ENCODE data around the gene NPTN.

NPTN gene

DNA sequence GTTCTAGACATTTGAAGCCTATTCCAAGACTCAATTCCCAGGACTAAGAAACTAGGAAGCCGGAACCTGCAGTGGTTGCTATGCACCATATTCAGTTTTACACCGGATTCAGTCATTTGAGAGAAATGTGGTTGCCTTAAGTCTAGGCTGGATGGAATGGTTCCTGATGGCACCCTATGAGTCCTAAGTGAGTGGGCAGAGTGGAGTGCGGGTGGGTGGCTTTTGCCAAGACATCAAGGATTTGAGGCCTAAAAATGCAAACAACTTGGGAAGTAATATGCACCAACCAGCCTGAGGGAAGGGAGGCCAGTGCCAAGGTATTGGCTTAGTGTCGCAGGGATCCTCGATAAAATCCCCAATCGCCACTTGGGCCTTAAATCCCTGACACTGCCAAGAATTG lies 46.8 kb upstream of the NPTN start:
- no peak for TF ChIP-seq SIN3A (IDR thresholded peaks at IDR 0.05; ENCODE audit: borderline replicate concordance, insufficient read depth, low read length)
- TF ChIP-seq FOXP2 (optimal IDR thresholded peaks at IDR 0.05; ENCODE audit: borderline replicate concordance, extremely low read depth, extremely low read length, insufficient read depth), result no peak
- TF ChIP-seq, protein P1, sequence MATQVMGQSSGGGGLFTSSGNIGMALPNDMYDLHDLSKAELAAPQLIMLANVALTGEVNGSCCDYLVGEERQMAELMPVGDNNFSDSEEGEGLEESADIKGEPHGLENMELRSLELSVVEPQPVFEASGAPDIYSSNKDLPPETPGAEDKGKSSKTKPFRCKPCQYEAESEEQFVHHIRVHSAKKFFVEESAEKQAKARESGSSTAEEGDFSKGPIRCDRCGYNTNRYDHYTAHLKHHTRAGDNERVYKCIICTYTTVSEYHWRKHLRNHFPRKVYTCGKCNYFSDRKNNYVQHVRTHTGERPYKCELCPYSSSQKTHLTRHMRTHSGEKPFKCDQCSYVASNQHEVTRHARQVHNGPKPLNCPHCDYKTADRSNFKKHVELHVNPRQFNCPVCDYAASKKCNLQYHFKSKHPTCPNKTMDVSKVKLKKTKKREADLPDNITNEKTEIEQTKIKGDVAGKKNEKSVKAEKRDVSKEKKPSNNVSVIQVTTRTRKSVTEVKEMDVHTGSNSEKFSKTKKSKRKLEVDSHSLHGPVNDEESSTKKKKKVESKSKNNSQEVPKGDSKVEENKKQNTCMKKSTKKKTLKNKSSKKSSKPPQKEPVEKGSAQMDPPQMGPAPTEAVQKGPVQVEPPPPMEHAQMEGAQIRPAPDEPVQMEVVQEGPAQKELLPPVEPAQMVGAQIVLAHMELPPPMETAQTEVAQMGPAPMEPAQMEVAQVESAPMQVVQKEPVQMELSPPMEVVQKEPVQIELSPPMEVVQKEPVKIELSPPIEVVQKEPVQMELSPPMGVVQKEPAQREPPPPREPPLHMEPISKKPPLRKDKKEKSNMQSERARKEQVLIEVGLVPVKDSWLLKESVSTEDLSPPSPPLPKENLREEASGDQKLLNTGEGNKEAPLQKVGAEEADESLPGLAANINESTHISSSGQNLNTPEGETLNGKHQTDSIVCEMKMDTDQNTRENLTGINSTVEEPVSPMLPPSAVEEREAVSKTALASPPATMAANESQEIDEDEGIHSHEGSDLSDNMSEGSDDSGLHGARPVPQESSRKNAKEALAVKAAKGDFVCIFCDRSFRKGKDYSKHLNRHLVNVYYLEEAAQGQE (IDR thresholded peaks at IDR 0.05; ENCODE audit: insufficient read depth in 1 of 2, low read depth in 2 of 2, low read length in 2 of 2), result no peak
- TF ChIP-seq POLR2AphosphoS5 (IDR thresholded peaks at IDR 0.05; ENCODE audit: low read depth, low read length), result no peak
- TF ChIP-seq TAF1 (IDR thresholded peaks at IDR 0.05; ENCODE audit: borderline replicate concordance, insufficient read depth, low read length), result no peak

DNA sequence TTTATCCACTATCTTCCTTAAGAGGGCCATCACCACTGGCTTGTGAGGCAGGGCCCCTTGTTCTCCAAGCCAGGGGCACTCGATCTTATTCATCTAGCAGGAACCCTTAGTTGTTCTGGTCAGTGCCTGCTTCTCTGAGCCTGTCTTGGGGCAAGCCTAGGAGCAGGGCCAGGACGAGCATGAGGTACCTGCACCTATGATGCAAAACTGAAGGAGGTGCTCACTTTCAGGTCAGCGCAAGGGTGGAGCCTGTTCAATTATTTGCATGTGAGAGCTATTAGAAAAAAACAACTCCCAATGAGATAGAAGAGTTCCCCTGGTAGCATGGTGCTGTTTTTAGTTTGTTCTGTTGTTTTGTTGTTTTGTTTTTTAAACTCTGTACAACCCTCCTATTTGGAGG lies 46.0 kb upstream of the NPTN start:
- TF ChIP-seq, protein P1 (IDR thresholded peaks at IDR 0.05; ENCODE audit: insufficient read depth in 1 of 2, low read depth in 2 of 2, low read length in 2 of 2), result no peak
- TF ChIP-seq POLR2AphosphoS5 (IDR thresholded peaks at IDR 0.05; ENCODE audit: low read depth, low read length), result no peak
- no peak for TF ChIP-seq TAF1 (IDR thresholded peaks at IDR 0.05; ENCODE audit: borderline replicate concordance, insufficient read depth, low read length)
- no peak for TF ChIP-seq FOXP2 (optimal IDR thresholded peaks at IDR 0.05; ENCODE audit: borderline replicate concordance, extremely low read depth, extremely low read length, insufficient read depth)
- no peak for TF ChIP-seq SIN3A (IDR thresholded peaks at IDR 0.05; ENCODE audit: borderline replicate concordance, insufficient read depth, low read length)

DNA sequence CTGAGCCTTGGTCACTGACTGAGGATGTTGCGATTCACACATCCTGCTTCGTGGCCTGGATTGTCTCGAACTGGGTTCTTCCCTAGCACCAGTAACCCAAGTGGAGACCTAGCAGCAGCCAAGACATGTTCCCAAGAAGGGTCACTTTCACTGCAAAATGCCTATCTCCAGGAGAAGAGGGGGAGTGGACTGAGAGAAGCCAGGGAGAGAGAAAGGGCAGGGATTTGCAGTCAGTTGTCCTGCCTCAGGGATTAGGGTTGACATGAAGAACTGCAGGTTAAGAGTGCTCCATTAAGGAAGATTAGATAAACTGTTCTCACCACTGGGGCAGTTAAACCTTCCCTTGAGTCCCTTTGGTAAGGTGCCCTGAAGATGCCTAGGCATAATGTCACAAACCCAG lies 45.3 kb upstream of the NPTN start:
- no peak for TF ChIP-seq POLR2AphosphoS5 (IDR thresholded peaks at IDR 0.05; ENCODE audit: low read depth, low read length)
- no peak for TF ChIP-seq SIN3A (IDR thresholded peaks at IDR 0.05; ENCODE audit: borderline replicate concordance, insufficient read depth, low read length)
- TF ChIP-seq, protein P1 (IDR thresholded peaks at IDR 0.05; ENCODE audit: insufficient read depth in 1 of 2, low read depth in 2 of 2, low read length in 2 of 2), result no peak
- no peak for TF ChIP-seq TAF1 (IDR thresholded peaks at IDR 0.05; ENCODE audit: borderline replicate concordance, insufficient read depth, low read length)
- no peak for TF ChIP-seq FOXP2 (optimal IDR thresholded peaks at IDR 0.05; ENCODE audit: borderline replicate concordance, extremely low read depth, extremely low read length, insufficient read depth)

DNA sequence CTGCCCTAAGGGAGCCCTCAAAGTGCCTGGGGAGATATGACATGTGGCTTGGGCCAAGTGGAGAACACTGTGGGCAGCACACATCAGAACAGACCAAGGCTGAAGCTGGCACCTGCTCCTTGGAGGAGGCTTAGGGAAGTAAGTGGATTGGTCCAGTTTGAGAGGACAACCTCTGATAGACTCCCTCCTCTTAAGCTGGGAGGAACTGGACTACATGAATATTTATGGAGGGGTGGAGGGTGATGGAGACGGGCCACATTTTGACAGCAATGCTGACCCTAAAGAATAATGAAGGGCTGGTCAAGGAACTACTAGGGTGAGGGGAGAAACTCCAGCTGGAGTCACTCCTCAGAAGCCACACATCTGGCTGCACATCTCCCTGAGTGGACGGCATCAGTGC lies 44.5 kb upstream of the NPTN start:
- TF ChIP-seq SIN3A (IDR thresholded peaks at IDR 0.05; ENCODE audit: borderline replicate concordance, insufficient read depth, low read length) (no peak), POLR2AphosphoS5 (IDR thresholded peaks at IDR 0.05; ENCODE audit: low read depth, low read length) (no peak), FOXP2 (optimal IDR thresholded peaks at IDR 0.05; ENCODE audit: borderline replicate concordance, extremely low read depth, extremely low read length, insufficient read depth) (no peak), TAF1 (IDR thresholded peaks at IDR 0.05; ENCODE audit: borderline replicate concordance, insufficient read depth, low read length) (no peak)
- TF ChIP-seq, protein P1 (IDR thresholded peaks at IDR 0.05; ENCODE audit: insufficient read depth in 1 of 2, low read depth in 2 of 2, low read length in 2 of 2), result no peak

DNA sequence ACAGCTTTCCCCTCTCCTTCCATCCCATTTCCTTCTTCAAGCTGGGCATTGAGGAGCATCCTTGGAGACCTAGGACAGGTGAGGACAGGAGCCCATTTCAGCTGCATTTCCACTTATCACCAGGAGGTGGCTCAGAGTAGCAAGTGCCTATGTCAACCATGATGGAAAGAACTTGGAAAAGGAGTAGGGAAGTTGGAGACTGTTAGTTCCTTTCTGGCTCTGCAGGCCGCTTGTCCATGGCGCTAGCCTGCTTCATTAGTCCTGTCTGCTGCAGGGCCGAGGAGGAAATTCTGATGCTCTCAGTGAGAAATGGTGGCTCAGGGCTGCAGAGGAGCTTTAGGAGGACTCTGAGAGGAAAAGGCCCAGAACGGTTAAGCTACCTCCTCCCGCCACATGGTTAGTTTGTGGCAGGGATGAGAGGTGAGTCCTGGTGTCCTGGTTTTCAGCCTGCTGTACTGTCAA lies 44.0 kb upstream of the NPTN start:
- no peak for TF ChIP-seq FOXP2 (optimal IDR thresholded peaks at IDR 0.05; ENCODE audit: borderline replicate concordance, extremely low read depth, extremely low read length, insufficient read depth)
- TF ChIP-seq, protein P1 (IDR thresholded peaks at IDR 0.05; ENCODE audit: insufficient read depth in 1 of 2, low read depth in 2 of 2, low read length in 2 of 2), result no peak
